ENCODE results near the gene LMO2.

- TF ChIP-seq EZH2 (optimal IDR thresholded peaks at IDR 0.05; ENCODE audit: low read depth, low read length) (no peak), CTCF (IDR thresholded peaks at IDR 0.05; ENCODE audit: low read length) (no peak)
Measured at GRCh38 chr11:33935461-33936456, 43.9 kb upstream of the LMO2 start.

Measured in MM.1S (cell line).